ENCODE results near the gene MCUB. TPM values are rescaled to one million over a fixed set of nuclear protein-coding genes. Genes with fewer than 3 reads are reported as not detected.

Gene MCUB
- total and polyA plus RNA-seq, 2 of the 13 experiments (the other 11 are each of a cell fraction or from before 2014, with no cell fraction given), result 0.95 to 2.2 TPM

DNA sequence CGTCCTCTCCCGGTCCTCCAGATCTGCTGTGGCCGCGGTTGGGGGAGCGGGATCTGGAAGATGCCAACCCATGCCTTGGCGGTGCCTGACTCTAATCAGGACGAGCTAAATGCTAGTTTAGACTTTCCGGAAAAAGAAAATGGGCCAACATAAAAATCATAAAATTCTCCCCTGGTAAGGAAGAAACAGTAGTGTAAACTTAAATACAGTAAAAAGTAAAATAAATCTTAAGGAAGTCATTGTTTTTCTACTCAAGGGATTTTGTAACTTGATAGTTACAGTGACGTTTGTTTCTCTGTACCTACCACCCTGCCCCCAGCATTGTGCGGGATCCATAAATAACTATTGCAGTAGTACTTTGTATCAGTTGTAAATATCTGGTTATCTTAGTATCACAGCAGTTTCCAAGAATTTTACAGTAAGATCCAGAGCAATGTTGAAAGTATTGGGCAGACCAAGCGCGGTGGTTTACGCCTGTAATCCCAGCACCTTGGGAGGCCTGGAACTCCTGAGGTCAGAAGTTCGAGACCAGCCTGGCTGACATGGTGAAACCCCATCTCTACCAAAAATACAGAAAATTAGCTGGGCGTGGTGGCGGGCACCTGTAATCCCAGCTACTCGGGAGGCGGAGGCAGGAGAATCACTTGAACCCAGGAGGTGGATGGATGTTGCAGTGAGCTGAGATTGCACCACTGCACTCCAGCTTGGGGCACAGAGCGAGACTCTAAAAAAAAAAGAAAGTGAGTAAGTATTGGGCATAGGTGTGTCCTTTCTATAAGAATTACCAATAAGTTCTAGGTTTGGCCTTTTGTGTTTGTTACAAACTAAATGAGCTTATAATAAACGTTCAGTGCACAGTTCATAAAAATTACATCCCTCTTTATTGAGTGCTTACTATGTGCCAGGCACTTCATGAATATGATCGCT lies 170.8 kb downstream of the MCUB start (continued):
- TF ChIP-seq, protein P1, sequence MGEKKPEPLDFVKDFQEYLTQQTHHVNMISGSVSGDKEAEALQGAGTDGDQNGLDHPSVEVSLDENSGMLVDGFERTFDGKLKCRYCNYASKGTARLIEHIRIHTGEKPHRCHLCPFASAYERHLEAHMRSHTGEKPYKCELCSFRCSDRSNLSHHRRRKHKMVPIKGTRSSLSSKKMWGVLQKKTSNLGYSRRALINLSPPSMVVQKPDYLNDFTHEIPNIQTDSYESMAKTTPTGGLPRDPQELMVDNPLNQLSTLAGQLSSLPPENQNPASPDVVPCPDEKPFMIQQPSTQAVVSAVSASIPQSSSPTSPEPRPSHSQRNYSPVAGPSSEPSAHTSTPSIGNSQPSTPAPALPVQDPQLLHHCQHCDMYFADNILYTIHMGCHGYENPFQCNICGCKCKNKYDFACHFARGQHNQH (CRISPR knock-in tag; IDR thresholded peaks at IDR 0.05), result no peak
- TF ChIP-seq ZNF552 (CRISPR knock-in tag; IDR thresholded peaks at IDR 0.05; ENCODE audit: borderline replicate concordance) (no peak), REXO4 (CRISPR knock-in tag; IDR thresholded peaks at IDR 0.05; ENCODE audit: borderline replicate concordance) (no peak), DNMT1 (CRISPR knock-in tag; IDR thresholded peaks at IDR 0.05) (no peak), ZNF773 (CRISPR knock-in tag; IDR thresholded peaks at IDR 0.05; ENCODE audit: borderline replicate concordance) (no peak), RFX1 (IDR thresholded peaks at IDR 0.05) (no peak), JARID2 (CRISPR knock-in tag; IDR thresholded peaks at IDR 0.05; ENCODE audit: insufficient replicate concordance) (no peak), ARHGAP35 (CRISPR knock-in tag; IDR thresholded peaks at IDR 0.05; ENCODE audit: borderline replicate concordance) (no peak)

DNA sequence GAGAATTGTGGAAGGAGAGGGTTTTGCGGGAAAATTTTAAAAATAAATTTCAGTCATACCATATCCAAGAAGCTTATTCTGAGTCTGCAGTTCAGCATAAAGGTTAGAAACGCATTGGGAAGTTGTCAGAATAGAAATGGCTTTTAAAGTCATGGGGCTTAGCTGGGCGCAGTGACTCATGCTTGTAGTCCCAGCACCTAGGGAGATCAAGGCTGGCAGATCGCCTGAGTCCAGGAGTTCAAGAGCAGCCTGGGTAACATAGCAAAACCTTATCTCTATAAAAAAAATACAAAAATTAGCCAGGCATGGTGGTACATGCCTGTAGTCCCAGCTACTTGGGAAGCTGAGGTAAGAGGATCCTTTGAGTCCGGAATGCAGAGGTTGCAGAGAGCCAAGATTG lies 173.7 kb downstream of the MCUB start:
- Histone ChIP-seq H3K36me3 (replicated peaks in 1 of 2; ENCODE audit: control insufficient read depth in 1 of 2, insufficient read depth in 2 of 2, low read length in 2 of 2) (no peaks in the 10 kb centered on the region; a peak in 1 of 5 replicates), H3K4me1 (ENCODE audit: insufficient read depth, low read length) (no peaks in the 10 kb centered on the region), H3K27me3 (ENCODE audit: control insufficient read depth in 1 of 2, insufficient read depth in 2 of 2, low read length in 2 of 2) (no peaks in the 10 kb centered on the region; a peak in 2 of 5 replicates), H3K4me3 (replicated peaks in 1 of 3; ENCODE audit: insufficient read depth in 1 of 3, low read depth in 2 of 3, low read length in 3 of 3) (no peak overlapping the region), H2AFZ (ENCODE audit: low read length) (no peak overlapping the region), H4K20me1 (ENCODE audit: insufficient read depth, low read length) (no peaks in the 10 kb centered on the region), H3K79me2 (ENCODE audit: insufficient read depth, low read length) (no peaks in the 10 kb centered on the region), H3K9ac (ENCODE audit: insufficient read depth, low read depth, low read length) (no peak overlapping the region), H3K4me2 (ENCODE audit: low read depth, low read length) (no peak overlapping the region), H3K27ac (ENCODE audit: extremely low read length, insufficient read depth, low read length) (no peak overlapping the region), H3K9me3 (ENCODE audit: low read length) (no peaks in the 10 kb centered on the region)
- ATAC-seq (no peak), FAIRE-seq (no peak), DNase-seq (ENCODE audit: low spot score) (no peak)
- TF ChIP-seq WIZ (CRISPR knock-in tag; IDR thresholded peaks at IDR 0.05) (no peak), SIN3A (IDR thresholded peaks at IDR 0.05; ENCODE audit: borderline replicate concordance, low read depth, low read length) (no peak), ZNF569 (CRISPR knock-in tag; IDR thresholded peaks at IDR 0.05; ENCODE audit: borderline replicate concordance) (no peak), NFE2 (CRISPR knock-in tag; IDR thresholded peaks at IDR 0.05) (no peak), ZNF235 (CRISPR knock-in tag; IDR thresholded peaks at IDR 0.05; ENCODE audit: borderline replicate concordance) (no peak), ZNF768 (CRISPR knock-in tag; IDR thresholded peaks at IDR 0.05) (no peak), ZNF616 (CRISPR knock-in tag; IDR thresholded peaks at IDR 0.05; ENCODE audit: low read depth) (no peak)
- TF ChIP-seq, protein P2, sequence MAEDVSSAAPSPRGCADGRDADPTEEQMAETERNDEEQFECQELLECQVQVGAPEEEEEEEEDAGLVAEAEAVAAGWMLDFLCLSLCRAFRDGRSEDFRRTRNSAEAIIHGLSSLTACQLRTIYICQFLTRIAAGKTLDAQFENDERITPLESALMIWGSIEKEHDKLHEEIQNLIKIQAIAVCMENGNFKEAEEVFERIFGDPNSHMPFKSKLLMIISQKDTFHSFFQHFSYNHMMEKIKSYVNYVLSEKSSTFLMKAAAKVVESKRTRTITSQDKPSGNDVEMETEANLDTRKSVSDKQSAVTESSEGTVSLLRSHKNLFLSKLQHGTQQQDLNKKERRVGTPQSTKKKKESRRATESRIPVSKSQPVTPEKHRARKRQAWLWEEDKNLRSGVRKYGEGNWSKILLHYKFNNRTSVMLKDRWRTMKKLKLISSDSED (CRISPR knock-in tag; IDR thresholded peaks at IDR 0.05), result no peak
- no TSS peak for BruUV-seq (replicated peaks)
- in situ Hi-C loops (cut with HindIII; ENCODE audit: extremely low pct_ligation_motif_present, low pct_unique_long_range_greater_than_20kb) (no loop called here), intact Hi-C loops (cut with micrococcal nuclease; ENCODE audit: unreplicated experiment) (no loop called here)
- CTCF ChIA-PET (ENCODE audit: low intra/inter-chr PET ratio, low total read pairs), result no interaction called here
- 98% methylated on average over 5 of the region's 5 CpGs for WGBS (ENCODE audit: low lambda C conversion rate)
- POLR2A ChIA-PET, result no interaction called here
